GM19455 (cell line): ENCODE results near the gene ZNF385D.

ENCODE experiments used
- ATAC-seq: cut with Tn5 transposase; IDR thresholded peaks from one replicate; pipeline ENCODE4 v1.9.1; 2021; ENCODE audit not compliant: unreplicated experiment

ZNF385D gene, protein sequence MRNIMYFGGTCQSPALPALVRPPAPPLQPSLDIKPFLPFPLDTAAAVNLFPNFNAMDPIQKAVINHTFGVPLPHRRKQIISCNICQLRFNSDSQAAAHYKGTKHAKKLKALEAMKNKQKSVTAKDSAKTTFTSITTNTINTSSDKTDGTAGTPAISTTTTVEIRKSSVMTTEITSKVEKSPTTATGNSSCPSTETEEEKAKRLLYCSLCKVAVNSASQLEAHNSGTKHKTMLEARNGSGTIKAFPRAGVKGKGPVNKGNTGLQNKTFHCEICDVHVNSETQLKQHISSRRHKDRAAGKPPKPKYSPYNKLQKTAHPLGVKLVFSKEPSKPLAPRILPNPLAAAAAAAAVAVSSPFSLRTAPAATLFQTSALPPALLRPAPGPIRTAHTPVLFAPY

DNA sequence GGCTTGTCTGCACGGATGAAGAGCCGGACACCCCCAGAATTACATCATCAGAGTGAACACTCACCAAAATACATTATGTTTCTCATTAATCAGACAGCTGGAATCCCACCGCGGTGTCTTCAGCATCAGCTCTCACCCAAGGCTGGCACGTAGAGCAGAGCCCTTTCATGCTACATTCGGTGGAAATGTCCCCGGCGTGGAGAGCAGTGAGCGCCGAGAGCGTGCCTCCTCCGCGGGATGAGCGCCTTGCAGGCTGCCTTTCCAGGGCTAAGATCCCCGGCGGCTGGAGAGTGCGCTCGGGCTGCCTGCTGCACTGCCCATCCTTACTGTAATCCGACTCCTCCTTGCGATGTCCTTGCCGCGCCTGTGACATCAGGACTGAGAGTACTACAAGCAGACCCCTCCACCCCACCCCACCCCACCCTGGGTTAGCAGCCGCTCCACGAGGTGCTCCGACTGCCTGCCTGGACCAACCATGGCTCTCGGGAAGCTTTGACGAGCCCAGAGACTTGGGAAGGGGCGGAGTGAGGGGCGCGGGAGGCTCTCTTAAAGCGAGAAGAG lies at the start of gene ZNF385D:
Gene ZNF385D (minus strand): TSS at position 380 of the 561 bp plus-strand sequence. CDS start 294 bp downstream, at position 86.
- ATAC-seq: no peak

DNA sequence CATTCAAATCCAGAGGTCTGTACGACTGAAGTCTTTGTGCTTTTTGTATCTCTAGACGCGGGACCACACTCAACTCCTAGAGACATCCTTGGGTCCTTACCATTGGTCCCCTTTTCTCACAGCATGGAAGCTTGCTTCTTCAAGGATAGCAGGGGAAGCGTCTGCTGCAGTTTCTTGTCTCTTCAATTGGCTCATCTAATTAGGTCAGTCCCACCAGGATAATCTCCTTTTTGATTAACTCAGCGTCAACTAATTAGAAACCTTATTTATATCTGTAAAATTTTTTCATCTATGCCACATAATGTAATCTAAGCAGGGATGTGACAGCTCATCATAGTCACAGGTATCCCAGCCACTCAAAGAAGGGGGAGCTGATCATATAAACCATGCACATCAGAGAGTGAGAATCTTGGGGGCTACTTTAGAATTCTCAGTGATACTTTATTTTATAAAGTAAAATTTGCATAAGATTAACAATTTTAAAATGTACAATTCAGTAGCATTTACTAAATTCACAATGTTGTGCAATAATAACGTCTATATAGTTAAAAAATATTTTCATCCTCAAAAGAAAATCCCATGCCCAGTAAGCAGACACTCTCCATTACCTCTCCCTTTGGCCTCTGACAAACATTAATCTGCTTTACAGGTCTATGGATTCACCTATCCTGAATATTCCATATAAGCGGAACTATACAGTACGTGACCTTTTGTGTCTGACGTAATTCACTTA lies 47.5 kb upstream of the ZNF385D start:
- no peak for ATAC-seq

DNA sequence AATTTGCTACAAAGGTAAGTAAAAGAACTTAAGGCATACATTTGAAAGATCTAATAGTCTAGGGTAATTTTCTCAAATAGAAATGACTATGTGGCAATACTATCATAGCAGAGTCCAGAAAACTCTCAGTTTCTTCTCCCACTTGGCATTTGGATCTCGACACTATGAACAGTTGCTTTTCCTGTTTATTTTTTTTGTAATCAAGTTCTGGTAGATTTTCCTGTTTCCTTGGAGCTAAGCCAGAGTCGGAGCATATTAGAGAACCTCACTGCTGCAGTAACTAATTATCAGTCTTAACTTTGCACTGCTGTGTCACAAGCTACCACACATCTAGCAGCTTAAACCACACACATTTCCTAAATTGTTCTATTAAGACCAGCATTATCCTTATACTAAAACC lies 44.9 kb upstream of the ZNF385D start:
- no peak for ATAC-seq

DNA sequence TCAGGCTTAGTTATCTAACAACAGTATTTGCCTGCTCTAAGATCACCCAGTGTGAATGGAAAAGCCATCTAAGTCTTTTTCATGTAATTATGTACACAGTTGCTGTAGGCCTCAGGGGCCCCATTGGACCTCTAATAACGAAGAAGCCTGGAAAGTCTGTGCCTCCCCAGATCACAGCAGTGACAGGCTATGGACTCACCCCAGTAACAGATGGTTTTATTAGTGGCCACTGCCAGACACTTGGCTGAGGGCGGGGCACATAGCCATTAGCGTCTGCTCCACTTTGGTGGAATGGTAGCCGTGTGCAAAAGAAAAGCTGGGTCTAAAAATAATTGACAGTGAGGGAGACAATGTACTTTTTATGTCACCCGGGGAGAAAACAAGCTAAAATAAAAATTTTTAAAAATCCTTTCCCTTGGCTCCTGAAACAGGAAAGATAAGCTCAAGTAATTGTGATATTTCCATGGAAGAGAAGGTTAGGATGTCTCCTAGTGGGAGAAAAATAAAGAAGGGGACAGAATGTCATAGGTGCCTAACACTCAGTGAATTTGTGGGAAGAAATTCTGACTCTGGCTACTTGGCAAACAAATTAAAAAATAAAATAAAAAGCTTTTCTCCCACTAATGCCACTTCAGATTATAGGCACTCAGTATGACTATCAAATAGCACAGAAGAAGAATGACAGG lies 44.3 kb upstream of the ZNF385D start:
- ATAC-seq: no peak

DNA sequence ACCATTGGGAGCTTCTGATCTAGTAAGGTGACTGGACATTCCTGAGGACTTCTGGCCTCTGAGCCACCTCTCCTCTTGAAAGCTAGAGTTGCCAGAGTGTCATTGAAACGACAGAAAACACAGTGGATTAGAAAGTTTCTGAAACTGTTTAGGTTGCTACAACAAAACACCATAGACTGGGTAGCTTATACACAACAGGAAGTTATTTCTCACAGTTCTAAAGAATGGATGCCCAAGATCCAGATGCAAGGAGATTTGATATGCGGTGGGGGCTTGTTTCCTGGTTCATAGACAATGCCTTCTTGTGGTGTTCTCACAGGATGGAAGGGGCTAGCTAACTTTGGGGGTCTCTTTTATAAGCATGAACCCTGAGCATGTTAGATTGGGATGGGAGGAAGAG lies 43.3 kb upstream of the ZNF385D start:
- ATAC-seq: no peak

DNA sequence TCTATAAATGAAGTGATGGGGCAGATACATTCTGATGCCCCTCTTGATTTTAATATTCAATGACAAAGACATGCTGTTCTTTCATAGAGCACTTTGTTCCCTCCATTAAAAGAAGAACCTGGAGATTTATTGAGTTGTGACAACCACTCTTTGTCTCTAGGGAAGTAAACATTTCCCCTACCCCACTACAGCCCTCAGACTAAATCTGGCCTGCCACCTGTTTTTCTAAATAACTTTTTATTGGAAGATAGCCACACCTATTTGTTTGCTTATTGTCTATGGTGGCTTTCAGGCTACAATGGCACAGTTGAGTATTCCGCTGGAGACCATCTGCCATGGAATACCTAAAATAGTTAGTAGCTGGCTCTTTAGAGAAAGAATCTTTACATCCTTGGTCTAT lies 41.2 kb upstream of the ZNF385D start:
- no peak for ATAC-seq

DNA sequence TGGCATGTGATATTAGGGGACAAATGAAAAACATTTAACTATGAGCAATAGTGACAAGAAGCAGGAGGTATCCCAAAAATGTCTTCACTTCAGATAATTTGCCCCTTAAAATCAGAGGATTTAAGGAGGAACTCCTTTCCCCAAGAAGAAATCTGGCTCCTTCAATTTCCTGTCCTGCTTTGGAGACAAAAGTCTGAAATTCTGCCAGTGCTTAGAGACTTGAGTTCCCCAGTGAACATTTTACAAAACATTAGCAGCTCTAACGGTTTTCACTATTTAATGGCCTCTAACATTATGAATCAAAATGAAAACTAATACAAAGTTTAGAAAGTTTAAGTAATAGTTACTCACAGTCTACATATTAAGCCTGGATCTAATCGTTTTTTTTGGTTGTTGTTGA lies 40.3 kb upstream of the ZNF385D start:
- ATAC-seq: no peak

DNA sequence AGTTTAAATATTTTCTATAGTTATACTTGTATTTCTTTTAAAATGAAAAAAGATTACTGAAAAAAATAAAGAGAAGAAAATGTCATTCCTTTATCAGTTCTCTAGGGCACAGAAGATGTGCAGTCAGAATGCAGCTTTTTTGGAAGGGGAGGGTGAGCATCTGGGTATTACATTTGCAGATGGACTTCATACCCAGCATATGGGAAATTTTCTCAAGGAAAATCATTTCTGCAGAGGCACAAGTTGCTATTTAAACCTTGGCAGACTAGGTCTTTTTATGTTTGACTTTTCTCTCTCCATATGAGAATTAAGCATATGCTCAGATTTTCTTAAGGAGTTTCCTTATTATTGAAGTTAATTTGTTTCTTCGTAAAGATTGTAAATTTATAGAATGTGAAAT lies 39.5 kb upstream of the ZNF385D start:
- ATAC-seq: no peak

DNA sequence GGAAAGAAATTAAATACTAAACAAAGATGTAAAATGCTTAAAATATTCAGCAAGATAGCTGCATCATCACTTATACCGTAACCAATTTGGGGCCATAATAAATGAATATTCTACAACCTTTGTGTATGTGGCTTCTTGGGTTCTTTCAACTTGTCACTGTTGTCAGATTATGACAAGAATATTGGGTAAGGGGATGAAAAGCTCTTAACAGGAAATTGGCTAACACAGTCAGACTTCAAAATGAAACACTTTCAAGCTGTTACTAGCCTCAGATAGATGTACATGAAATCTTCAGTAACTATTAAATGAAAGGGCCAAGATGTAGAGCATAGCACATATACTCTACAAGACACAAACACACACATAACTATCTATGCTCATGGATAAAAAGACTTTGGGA lies 38.7 kb upstream of the ZNF385D start:
- ATAC-seq: no peak

DNA sequence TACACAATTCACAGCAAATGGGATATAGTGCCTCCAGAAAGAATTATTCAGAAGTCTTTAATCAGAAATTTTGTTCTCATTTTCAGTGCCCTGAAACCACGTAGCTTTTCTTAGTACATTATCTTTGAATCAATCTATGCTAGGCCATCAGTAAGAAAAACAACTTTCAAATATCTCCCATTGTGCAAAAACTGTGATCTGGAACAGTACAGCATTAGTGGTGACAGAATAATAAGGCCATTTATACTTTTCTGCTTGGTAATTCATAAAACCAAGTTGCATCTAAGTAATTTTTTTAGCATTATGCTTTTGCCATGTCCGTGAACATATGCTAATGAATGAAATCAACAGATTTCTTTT lies 35.4 kb upstream of the ZNF385D start:
- no peak for ATAC-seq

DNA sequence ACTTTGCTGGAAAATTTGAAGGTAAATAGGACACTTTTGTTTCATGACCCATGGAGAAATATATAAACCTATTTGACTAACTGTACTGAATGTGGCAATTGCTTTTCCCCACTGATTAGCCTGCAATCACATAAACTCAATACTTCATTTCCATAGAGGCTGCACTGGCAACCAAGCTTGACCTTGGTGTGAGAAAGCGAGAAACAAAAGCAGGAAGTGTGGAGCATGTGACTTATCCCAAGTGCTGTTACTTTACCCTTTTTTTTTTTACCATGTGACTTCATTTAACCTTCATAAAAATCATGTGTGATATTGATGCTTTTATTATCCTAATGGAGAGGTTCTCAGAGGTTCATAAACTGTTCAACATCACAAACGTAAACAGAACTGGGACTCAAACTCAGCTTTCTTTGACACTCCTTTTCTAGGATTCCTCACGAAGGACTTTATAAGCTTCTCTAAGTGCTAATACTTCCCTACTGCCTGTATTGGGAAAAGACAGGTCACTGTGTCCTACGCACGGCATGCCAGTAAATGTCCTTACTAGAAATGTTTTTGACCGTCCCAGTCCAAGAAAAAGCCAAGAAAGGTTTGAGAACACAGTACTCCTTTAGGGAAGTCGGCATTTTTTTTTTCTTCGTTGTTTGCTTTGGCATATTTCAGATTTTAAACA lies 34.9 kb upstream of the ZNF385D start:
- ATAC-seq: no peak

DNA sequence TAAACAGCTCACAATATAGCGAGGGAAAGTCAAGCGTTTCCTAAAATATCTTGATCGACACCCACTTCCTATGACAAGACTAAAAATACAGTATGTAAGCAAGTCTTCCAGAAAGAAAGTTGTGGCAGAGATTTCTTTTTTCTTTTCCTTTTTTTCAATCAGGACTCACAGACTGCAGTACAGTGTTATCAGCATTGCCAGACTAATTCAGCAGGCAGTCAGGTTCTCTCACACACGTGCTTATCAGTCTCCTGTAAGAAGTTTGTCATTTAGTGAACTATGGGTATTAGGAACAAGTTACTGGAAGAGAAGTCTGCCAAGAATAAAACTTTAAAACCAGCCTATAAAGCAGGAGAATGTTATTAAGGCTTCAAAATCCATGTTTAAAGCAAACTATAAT lies 32.8 kb upstream of the ZNF385D start:
- ATAC-seq: no peak

DNA sequence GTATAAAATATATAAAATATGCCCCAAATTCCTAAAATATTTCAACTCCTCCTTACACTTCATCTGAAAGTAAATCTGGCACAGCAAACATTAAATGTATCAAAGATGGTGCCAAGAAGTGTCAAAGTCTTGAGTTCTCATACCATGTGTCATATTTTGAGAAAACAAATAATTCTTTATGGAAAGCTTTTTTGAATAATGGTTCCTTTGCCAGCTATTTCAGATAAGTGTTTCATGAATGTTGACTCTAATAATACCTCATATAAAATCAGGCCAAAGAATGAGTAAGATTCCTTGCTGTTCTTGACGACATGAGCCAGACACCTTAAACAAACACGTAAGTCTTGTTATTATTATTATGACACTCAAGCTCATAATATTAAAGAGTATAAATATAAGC lies 30.3 kb upstream of the ZNF385D start:
- ATAC-seq: no peak

DNA sequence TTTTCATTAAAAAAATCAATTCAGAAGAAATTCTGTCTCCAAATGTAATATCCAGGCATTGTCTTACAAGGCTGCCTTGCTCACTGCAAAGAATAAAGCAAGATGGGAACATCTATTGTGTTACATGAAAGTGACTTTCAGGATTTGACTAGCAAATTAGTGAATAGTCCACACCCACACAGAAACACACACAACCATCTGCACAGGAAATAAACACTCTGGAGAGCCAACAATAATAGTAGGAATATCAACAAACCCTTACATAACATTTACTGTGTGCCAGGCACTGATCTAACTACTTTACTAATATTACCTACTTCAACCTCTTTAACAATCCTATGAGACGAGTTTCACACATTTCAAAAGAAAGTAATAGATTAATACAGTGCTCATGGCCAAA lies 28.9 kb upstream of the ZNF385D start:
- no peak for ATAC-seq

DNA sequence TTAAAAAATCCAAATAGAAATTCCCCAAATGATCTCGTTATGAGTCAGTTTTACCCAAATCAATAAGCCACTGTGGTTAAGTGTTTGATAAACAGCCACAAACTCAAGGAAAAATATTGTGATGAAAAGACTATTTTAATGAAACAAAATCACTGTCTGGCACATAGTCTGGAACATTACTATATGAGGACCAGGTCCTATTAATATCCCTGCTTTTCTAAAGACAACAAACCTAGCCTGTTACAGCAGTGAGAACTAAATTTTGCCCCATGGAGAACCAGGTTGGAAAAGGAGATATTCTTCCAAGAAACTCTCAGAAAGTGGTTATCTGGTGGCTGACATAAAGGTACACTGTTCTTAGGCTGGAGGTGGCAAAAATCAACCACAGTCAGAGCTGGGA lies 27.7 kb upstream of the ZNF385D start:
- no peak for ATAC-seq

DNA sequence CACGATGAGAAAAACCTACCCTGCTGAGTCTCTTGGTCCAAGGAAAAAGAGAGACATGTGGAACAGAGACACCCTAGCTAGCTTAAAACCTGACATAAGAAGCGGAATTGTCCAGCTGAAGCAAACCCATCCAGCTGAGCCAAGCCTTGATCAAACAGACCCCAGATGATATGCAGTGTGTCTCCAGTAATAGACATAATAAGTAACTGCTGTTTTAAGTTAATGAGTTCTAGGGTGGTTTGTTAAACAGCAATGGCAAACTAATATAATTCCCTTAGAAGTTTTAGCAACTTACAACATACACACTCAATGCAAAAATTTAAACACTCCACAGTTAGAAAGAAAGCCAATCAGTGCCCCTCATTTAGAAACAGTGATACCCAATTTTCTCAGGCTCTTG lies 26.8 kb upstream of the ZNF385D start:
- ATAC-seq: no peak

DNA sequence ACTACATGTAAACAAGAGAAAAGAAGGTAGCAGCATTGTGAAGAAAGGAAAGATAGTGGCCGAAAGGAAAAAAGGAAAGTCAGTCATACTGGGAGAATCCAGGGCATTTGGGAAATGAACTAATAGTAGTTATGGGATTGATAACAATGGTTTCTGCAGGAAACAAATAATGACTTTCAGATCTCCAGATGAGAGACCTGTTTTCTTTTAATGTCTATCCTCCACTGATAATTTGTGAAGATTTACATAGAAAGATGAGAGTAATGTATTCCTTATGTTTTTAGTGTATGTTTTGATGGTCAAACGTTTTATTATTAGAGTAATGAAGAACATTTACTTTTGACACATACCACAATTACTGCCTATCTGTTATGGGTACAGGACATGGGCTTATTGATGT lies 15.0 kb upstream of the ZNF385D start:
- no peak for ATAC-seq

DNA sequence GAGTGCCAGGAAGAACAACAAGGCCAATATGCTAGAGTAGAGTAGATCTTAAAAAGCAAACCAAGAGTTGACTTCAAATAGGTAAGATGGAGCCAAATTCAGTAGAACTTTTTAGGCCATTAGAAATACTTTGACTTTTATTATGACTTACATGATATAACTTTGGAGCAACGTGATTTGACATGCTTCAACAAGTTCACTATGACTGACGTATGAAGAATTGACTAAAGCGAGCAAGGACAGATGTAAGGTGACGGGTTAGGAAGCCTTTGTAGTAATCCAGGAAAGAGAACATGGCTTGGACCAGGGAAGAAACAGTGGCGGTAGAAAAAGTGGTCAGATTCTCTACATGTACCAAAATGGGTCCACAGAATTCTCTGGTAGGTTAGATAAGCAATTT lies 4.9 kb upstream of the ZNF385D start:
- no peak for ATAC-seq

DNA sequence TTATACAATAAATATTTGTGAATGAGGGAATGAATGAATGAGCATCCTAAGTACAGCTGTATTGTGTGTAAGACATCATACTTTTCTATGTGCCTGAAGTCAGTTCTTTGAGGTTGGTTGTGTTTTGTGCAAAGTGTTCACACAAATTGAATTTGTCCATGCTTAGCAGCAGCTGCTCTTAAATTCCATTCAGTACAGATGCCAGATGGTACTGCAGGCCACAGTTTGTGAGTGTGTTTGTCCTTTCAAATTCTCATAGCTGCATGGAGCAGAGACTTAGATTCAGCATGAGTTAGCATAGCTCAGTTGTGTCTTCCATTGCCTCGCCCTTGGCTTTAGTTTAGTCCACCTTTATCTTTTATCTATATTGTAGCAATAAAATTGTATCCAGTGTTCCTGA lies 3.8 kb upstream of the ZNF385D start:
- ATAC-seq: no peak

DNA sequence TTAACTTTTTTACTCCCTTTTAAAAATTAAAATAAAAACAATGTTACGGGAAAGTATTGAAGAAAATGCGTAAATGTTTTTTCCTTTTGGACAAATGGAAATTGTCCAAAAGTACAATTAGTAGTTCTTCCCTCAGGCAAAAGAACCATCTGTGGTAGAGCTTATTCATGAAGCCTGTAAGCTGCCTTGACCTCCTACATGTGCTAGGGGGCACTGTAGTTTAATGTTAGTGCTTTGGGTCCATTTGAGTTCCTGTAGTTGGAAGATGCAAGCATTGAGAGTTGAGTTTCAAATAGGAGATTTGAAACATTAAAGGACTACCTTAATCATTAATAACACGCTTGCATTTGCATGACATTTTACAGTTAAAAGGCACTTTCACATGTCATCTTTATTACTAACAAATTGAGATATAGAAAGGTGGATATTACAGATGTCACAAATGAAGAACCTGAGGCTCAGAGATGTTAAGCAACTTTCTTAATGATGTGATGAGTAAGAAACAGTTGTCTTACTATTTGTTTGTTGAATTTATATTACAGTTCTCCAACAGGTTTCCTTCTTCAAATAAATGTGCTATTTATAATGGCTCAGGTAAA lies 1.8 kb upstream of the ZNF385D start:
- ATAC-seq: no peak

DNA sequence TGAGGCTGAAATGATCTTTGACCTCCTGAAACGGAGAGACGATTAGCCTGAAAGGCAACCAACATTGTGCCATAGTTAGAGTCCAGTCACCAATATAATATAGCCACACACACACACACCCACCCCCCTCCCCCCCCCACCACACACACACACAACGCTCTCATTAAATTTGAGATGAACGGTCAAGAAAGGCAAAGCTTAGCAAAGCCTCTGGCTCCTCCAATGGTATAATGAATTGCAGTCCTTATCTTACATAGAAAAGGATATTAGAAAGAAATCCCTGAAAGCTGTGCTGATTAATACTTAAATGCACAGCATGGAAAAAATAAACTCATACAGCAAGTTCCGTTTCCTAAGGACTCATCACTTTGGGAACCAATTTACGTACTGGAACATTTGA lies 876 bp upstream of the ZNF385D start:
- ATAC-seq: no peak
